HG02623 (cell line): Measurements from ENCODE around the gene HSF4.

Source experiments
- ATAC-seq: cut with Tn5 transposase; IDR thresholded peaks from one replicate; pipeline ENCODE4 v1.9.1; 2021; ENCODE audit warnings: moderate library complexity; ENCODE audit not compliant: unreplicated experiment

HSF4 gene

GRCh38 chr16:67165121-67166078 lies 855 bp downstream of the HSF4 start:
- ATAC-seq: no peak

GRCh38 chr16:67166110-67166547 lies 1.6 kb downstream of the HSF4 start:
- no peak for ATAC-seq

DNA sequence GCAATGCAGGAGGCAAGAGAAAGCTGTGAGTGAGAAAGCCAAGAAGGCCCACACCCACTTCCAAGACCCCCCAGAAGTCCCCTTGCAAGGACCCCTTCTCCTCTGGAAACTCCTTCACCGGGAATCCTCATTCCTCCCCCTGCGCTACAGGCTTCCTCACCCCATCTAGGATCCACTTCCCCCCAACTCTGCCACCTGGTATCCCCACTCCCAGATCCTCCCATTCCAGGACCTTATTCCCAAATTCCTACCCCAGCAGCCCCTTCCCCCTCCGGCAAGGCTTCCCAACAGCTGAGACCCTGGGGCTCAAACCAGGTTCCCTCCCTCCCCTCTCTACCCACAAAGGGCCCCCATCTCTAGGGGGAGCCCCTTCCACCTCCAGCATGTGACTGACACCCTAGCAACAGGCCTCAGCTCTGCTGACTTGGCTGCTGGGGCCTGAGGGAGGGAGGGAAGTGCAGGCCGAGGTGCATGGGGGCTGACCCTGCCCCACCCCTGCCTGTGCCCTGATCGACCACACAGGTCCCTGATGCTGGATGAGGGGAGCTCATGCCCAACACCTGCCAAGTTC lies 2.1 kb downstream of the HSF4 start:
- ATAC-seq: no peak

DNA sequence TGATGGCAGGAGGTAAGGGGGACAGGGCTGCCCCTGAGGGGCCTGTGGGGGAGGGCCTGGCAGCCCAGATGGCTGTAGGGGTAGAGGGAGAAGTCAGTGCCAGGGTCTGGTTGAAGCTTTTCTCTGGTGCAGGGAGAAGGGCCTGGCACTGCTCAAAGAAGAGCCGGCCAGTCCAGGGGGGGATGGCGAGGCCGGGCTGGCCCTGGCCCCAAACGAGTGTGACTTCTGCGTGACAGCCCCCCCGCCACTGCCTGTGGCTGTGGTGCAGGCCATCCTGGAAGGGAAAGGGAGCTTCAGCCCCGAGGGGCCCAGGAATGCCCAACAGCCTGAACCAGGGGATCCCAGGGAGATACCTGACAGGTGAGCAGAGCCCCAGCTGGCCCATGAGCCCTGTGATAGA lies 3.0 kb downstream of the HSF4 start:
- ATAC-seq: no peak

DNA sequence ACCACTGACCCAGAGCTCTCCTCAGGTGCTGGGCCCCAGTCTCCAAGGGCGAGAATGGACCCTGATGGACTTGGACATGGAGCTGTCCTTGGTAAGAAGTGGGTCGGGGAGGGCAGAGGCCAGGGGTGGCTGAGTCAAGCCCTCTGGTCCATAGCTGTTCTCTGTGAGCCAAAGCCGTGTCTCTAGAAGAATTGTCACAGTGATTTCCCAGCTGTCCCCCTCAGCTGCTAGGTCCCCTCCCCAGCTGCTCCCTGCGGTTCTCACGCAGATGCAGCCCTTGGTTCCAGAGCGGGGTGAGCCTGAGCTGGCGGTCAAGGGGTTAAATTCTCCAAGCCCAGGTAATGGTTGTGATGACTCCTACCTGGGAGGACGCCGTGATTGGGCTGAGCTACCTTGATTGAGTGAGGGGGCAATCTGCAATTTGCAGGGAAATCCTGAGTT lies 4.5 kb downstream of the HSF4 start:
- ATAC-seq: no peak

DNA sequence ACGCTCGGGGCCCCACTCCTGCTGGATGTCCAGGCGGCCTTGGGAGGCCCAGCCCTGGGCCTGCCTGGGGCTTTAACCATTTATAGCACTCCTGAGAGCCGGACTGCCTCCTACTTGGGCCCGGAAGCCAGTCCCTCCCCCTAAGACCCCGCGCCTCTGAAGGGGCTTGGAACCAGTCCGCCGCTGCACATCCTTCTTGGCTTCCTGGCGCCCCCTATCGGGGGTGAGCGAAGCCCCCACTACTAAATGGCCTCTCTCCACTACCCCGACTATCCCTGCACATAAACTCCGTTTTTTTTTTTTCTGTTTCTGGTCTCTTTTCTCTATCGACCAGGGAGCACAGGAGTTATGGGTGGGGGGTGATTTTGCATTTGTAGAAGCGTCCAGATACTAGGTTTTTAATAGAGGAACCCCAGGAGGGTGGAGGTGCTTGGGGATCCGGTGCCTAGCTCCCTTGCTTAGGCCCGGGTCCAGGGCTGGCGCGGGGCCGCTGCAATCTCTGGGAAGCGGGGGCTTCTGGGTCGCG lies 5.2 kb downstream of the HSF4 start:
- ATAC-seq: no peak

GRCh38 chr16:67170168-67170948 lies 5.8 kb downstream of the HSF4 start, which contains the start of gene NOL3:
Gene NOL3, plus strand, starts transcription at chr16:67170538.
- ATAC-seq: peak; percentile 38

- no peak for ATAC-seq
Measured at GRCh38 chr16:67170949-67171649, 6.6 kb downstream of the HSF4 start.

- no peak for ATAC-seq
Measured at GRCh38 chr16:67173323-67173722, 8.8 kb downstream of the HSF4 start.

GRCh38 chr16:67173808-67174705 lies 9.5 kb downstream of the HSF4 start:
- ATAC-seq: no peak

GRCh38 chr16:67174706-67175231 lies 10.2 kb downstream of the HSF4 start:
- no peak for ATAC-seq

DNA sequence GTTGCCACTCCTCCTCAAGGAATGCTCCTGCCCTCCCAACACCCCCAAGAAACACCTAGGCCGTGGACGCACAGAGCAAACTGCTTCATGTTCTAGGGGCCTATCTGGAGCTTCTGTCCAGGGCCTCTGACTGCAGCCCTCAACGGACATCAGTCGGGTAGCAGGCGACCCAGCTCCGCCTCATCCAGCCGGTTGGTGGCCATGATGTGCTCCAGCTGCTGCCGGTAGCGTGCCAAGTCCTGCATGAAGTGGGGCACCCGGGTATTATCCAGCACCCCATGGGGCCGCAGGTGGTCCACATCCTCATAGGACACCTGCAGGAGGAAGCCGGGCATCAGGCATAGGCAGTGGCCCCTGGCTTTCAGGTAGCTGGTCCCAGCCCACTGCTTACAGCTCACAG lies 12.1 kb downstream of the HSF4 start:
- ATAC-seq: no peak

- ATAC-seq: no peak
Measured at GRCh38 chr16:67177743-67178699, 13.5 kb downstream of the HSF4 start.

- ATAC-seq: no peak
Measured at GRCh38 chr16:67179421-67180080, 15.0 kb downstream of the HSF4 start.

- no peak for ATAC-seq
Measured at GRCh38 chr16:67180166-67180565, 15.6 kb downstream of the HSF4 start.

- no peak for ATAC-seq
Measured at GRCh38 chr16:67181346-67181745, 16.8 kb downstream of the HSF4 start.

GRCh38 chr16:67182288-67182687 lies 17.7 kb downstream of the HSF4 start:
- no peak for ATAC-seq

DNA sequence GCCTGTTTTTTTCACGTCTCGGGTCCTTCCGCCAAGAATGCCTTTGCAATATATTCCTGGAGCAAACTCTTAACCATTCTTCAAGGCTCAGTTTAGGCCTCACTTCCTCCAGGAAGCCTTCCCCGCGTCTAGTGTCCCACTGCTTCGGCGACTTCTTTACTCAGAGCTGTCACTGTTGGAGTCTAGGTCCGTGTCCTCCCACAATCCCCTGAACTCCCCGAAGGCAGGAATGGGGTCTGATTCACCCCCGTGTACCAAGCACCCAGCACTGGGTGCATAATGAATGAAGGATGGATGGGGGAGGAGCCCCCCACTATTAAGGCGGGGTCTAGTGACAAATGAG lies 18.7 kb downstream of the HSF4 start:
- ATAC-seq: no peak
